Diencephalon (tissue), 1 donor: ENCODE data around the gene ICAM3. TPM values are rescaled to one million over a fixed set of nuclear protein-coding genes. Genes with fewer than 3 reads are reported as not detected.

Experiments
- small RNA-seq: library from RNA; depleted of rRNA; stranded (forward); fragments of <200 nt; gene quantifications from one replicate; pipeline ENCODE3, GENCODE V24; 2014
- total RNA-seq: library from RNA; depleted of rRNA; stranded (reverse); fragments of >200 nt; gene quantifications from one replicate; pipeline ENCODE4 v1.2.3, GENCODE V29; 2014

ICAM3 gene
- 1.4 TPM for total RNA-seq

GRCh38 chr19:10339380-10339960 is at the start of gene ICAM3:
TSS of gene ICAM3 (minus strand) at chr19:10339624. CDS start at chr19:10339614, 10 bp downstream.

GRCh38 chr19:10380313-10381102 is 41.1 kb upstream of the ICAM3 start, which contains the start of gene TYK2:
TSS of gene TYK2 (minus strand) at chr19:10380572. CDS start at chr19:10378406, 2,166 bp downstream.

GRCh38 chr19:10332965-10333757 is 6.3 kb downstream of the ICAM3 start, which contains the start of gene RAVER1:
TSS of gene RAVER1 (minus strand) at chr19:10333529. CDS start at chr19:10333507, 22 bp downstream.

GRCh38 chr19:10315335-10316214 is 23.8 kb downstream of the ICAM3 start, which contains the start of gene FDX2:
TSS of gene FDX2 (minus strand) at chr19:10316015. CDS start at chr19:10315996, 19 bp downstream.

GRCh38 chr19:10309423-10309822 is 30.0 kb downstream of the ICAM3 start, which contains the start of gene ZGLP1:
TSS of gene ZGLP1 (minus strand) at chr19:10309815.

GRCh38 chr19:10289836-10290356 is 49.5 kb downstream of the ICAM3 start, which contains the start of gene ICAM5:
TSS of gene ICAM5 (plus strand) at chr19:10289952. CDS start at chr19:10290044, 92 bp downstream.

GRCh38 chr19:10286803-10287737 is 52.4 kb downstream of the ICAM3 start, which contains the start of gene ICAM4:
TSS of gene ICAM4 (plus strand) at chr19:10286955. CDS start at chr19:10287013, 58 bp downstream.

Small RNA genes lying within 50 kb of the gene (small RNA-seq; reads per million reads assigned to genes)
- gene AC011511.1 = not detected
- gene AC011511.4 = not detected

Other genes with a start within 250 kb of the ICAM3 start
- gene ANGPTL6, start 236.9 kb downstream of the ICAM3 start, total RNA-seq = 0.69 TPM
- 18.5 TPM for gene PPAN, start 233.3 kb downstream of the ICAM3 start, total RNA-seq
- gene P2RY11, start 227.9 kb downstream of the ICAM3 start, total RNA-seq = 6.5 TPM
- gene EIF3G, start 219.7 kb downstream of the ICAM3 start, total RNA-seq = 101 TPM
- gene DNMT1, start 144.7 kb downstream of the ICAM3 start, total RNA-seq = 35.1 TPM
- gene S1PR2, start 108.3 kb downstream of the ICAM3 start, total RNA-seq = 4.4 TPM
- 15.7 TPM for gene MRPL4, start 87.4 kb downstream of the ICAM3 start, total RNA-seq
- gene ICAM1, start 68.5 kb downstream of the ICAM3 start, total RNA-seq = 1.8 TPM
- 0.46 TPM for gene ICAM4, start 52.7 kb downstream of the ICAM3 start, total RNA-seq
- 2.5 TPM for gene ICAM5, start 49.7 kb downstream of the ICAM3 start, total RNA-seq
- gene ZGLP1, start 29.8 kb downstream of the ICAM3 start, total RNA-seq = 1.6 TPM
- 21.0 TPM for gene FDX2, start 23.6 kb downstream of the ICAM3 start, total RNA-seq
- gene RAVER1, start 6.1 kb downstream of the ICAM3 start, total RNA-seq = 4.8 TPM
- gene TYK2, start 40.9 kb upstream of the ICAM3 start, total RNA-seq = 40.6 TPM
- 62.1 TPM for gene CDC37, start 63.9 kb upstream of the ICAM3 start, total RNA-seq
- gene PDE4A, start 80.9 kb upstream of the ICAM3 start, total RNA-seq = 9.0 TPM
- 36.9 TPM for gene KEAP1, start 163.7 kb upstream of the ICAM3 start, total RNA-seq
- not detected for gene S1PR5, start 177.8 kb upstream of the ICAM3 start, total RNA-seq
- 15.9 TPM for gene ATG4D, start 204.3 kb upstream of the ICAM3 start, total RNA-seq
- gene KRI1, start 226.4 kb upstream of the ICAM3 start, total RNA-seq = 4.4 TPM
- gene CDKN2D, start 229.4 kb upstream of the ICAM3 start, total RNA-seq = 140 TPM
- gene AP1M2, start 247.7 kb upstream of the ICAM3 start, total RNA-seq = 2.1 TPM